ENCODE data around the gene CDC42BPG.

DNA sequence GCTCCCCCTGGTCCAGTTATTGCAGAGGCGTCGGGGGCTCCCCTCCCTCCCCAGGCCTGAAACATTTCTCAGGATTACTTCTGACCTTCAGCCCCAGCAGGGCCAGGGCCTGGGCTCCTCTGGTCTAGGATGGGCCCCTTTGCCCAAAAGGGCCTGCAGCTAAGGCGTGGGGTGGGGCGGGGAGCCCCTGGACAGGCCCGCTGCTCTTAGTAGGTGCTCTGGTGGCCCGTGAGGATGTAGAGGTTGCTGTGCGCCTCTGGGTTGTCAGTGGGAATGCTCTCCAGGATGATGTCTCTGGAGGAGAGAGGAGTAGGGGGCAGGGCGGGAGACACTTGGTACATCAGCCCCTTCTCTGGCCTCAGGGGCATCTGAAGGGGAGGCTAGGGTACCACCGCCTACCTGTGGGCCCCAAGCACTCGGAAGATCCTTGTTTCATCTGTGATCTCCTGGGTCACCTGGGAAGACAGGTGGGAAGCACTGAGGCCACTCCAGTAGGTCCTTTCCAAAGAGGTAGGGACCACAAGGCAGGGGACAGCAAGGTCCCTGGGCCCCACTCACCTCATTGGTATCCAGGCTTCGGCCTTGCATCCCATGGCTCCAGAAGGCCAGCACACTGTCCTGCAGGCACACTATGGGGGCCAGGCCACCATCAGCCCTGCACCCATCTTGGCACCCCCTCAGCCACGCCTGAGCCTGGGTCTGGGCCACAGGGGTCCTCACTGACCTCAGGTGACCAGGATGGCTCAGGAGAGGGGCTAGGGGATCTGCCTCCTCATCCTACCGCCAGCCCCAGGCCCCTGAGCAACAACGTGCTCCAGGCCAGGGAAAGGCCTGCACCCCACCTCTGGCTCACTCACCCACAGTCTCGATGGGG lies 54.9 kb downstream of the CDC42BPG start:
- TF ChIP-seq, protein P1, sequence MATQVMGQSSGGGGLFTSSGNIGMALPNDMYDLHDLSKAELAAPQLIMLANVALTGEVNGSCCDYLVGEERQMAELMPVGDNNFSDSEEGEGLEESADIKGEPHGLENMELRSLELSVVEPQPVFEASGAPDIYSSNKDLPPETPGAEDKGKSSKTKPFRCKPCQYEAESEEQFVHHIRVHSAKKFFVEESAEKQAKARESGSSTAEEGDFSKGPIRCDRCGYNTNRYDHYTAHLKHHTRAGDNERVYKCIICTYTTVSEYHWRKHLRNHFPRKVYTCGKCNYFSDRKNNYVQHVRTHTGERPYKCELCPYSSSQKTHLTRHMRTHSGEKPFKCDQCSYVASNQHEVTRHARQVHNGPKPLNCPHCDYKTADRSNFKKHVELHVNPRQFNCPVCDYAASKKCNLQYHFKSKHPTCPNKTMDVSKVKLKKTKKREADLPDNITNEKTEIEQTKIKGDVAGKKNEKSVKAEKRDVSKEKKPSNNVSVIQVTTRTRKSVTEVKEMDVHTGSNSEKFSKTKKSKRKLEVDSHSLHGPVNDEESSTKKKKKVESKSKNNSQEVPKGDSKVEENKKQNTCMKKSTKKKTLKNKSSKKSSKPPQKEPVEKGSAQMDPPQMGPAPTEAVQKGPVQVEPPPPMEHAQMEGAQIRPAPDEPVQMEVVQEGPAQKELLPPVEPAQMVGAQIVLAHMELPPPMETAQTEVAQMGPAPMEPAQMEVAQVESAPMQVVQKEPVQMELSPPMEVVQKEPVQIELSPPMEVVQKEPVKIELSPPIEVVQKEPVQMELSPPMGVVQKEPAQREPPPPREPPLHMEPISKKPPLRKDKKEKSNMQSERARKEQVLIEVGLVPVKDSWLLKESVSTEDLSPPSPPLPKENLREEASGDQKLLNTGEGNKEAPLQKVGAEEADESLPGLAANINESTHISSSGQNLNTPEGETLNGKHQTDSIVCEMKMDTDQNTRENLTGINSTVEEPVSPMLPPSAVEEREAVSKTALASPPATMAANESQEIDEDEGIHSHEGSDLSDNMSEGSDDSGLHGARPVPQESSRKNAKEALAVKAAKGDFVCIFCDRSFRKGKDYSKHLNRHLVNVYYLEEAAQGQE (IDR thresholded peaks at IDR 0.05; ENCODE audit: borderline replicate concordance): no peak
- TF ChIP-seq EZH2 (IDR thresholded peaks at IDR 0.05; ENCODE audit: borderline replicate concordance, insufficient read depth, low read length, poor library complexity, severe bottlenecking) (no peak), POLR2AphosphoS5 (IDR thresholded peaks at IDR 0.05) (no peak), TAF1 (IDR thresholded peaks at IDR 0.05; ENCODE audit: low read depth) (no peak), EP300 (conservative IDR thresholded peaks at IDR 0.05; ENCODE audit: poor library complexity, severe bottlenecking) (no peak)
- TF ChIP-seq, protein P2, sequence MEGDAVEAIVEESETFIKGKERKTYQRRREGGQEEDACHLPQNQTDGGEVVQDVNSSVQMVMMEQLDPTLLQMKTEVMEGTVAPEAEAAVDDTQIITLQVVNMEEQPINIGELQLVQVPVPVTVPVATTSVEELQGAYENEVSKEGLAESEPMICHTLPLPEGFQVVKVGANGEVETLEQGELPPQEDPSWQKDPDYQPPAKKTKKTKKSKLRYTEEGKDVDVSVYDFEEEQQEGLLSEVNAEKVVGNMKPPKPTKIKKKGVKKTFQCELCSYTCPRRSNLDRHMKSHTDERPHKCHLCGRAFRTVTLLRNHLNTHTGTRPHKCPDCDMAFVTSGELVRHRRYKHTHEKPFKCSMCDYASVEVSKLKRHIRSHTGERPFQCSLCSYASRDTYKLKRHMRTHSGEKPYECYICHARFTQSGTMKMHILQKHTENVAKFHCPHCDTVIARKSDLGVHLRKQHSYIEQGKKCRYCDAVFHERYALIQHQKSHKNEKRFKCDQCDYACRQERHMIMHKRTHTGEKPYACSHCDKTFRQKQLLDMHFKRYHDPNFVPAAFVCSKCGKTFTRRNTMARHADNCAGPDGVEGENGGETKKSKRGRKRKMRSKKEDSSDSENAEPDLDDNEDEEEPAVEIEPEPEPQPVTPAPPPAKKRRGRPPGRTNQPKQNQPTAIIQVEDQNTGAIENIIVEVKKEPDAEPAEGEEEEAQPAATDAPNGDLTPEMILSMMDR (IDR thresholded peaks at IDR 0.05; ENCODE audit: poor library complexity, severe bottlenecking): no peak
